GM04504 (cell line): Measurements from ENCODE around the gene GRM8.

ENCODE experiments used
- DNase-seq: peaks from one replicate; pipeline ENCODE4 v3.0.0-alpha.2; 2012; ENCODE audit warnings: low read depth

Gene GRM8

DNA sequence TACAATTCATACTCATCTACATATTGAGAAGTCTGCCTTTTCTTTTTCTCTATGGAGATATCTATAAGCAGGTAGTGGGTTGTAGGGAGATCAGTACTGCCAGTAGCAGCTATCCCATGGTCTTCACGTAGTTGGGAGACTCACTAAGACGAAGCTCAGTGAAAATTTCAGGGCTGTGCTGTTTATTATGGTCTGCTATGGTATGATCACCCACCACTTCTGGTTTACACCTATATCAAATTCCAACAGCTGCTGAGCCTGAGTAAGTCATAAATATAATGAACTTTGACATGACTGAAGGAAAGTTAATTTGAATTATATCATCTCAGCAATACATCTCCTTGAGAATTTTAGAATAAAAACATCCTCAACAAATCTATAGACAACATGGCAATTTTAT lies 741.7 kb downstream of the GRM8 start:
- DNase-seq = no peak

DNA sequence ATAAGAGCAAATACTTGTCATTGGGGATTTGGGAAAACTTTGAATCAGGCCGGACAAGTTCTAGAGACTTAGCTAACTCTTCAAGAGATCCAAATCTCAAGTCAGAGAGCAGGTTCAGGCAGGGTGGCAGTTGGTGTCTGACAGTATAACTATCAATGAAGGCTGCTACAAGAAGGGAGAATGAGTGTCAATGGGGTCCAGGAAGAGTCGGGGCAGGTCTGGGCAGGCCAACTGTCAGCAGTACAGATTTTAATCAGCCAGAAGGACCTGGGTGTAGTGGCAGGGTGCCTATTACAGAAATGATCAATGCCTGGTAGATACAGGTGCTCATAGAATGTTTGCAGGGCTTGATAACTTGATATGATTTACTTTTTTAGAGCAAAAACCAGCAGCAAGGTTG lies 751.1 kb downstream of the GRM8 start:
- DNase-seq = no peak

DNA sequence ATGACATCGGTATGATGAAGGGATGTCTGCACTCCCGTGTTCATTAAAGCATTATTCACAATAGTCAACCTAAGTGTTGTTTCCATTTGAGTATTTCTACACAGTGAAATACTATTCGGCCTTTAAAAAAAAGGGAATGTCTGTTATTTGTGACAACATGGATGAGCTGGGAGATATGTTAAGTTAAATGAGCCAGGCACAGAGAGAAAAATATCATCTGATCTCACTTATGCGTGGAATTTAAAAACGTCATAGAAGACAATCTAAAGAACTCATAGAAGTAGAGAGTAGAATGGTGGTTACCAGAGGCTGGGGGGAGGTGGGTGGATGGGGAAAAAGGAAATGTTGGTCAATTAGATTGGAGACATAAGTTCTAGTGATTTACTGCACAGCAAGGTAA lies 753.3 kb downstream of the GRM8 start:
- no peak for DNase-seq

DNA sequence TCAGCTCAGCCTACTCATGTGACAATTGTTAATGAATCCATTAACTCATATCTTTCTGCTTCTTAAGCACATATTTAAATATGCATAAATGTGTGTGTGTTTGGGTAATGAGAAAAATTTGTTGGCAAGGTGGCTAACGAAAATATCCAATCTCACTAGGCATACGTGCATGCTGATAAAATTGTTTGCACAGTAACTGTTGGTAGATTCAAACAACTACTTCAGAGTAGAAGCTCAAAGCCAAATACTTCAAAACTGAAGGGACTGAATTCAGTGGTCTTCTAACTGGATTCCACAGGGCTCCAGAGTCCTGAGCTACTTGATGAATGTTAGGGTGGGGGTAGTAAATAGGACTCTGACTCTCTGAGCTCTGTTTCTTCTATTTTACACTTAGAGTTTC lies 757.0 kb downstream of the GRM8 start:
- no peak for DNase-seq

DNA sequence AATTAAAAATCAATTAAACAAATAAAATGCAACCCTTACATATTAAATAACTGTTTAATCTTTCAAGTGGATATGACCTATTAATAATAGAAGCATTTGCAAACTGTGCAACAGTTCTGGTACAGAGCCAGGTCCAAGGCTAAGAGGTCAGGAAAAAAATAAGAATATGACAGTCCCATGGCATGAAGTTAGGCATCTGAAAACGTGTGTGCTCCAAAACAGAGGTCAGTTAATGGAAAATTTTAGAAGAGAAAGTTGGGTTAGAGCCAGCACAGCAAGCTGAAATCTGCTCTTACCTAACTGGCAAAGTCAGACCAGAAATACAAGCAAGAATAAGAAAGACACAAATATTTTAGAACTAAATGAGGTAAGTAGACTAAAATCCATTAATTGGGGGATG lies 757.7 kb downstream of the GRM8 start:
- DNase-seq = no peak

DNA sequence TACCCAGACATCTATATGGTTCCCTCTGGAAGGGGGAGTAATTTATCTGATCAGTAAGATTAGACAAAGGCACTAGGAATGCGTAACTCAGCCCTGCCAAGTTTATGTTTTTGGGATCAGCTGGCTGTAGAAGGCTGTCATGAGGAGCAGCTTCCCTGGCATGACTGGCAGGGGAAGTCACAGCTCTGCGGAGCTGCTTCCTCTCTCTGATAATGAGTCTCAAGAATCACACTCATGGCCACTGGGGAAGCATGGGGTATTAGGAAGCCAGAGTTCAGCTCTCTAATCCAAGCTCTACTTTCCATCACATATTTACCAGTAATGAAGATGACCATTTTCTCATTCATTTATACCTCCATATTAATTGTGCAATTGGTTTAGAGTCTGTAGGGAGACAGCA lies 758.9 kb downstream of the GRM8 start:
- no peak for DNase-seq

DNA sequence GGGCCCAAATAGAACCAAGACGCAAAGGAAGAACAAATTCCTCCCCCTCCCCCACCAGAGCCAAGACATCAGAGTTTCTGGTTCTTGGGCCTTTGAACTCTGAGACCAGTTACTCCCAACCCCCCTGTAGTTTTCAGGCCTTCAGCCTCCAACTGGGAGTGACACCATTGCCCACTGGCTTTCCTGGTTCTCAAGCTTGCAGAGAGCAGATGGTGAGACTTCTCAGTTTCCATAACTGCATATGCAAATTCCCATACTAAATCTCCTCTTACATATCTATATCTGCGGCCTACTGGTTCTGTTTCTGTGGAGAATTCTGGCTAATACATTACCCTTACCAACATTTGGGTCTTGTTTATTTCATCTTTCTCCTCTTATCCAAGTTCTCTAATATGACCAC lies 762.9 kb downstream of the GRM8 start:
- DNase-seq = no peak

DNA sequence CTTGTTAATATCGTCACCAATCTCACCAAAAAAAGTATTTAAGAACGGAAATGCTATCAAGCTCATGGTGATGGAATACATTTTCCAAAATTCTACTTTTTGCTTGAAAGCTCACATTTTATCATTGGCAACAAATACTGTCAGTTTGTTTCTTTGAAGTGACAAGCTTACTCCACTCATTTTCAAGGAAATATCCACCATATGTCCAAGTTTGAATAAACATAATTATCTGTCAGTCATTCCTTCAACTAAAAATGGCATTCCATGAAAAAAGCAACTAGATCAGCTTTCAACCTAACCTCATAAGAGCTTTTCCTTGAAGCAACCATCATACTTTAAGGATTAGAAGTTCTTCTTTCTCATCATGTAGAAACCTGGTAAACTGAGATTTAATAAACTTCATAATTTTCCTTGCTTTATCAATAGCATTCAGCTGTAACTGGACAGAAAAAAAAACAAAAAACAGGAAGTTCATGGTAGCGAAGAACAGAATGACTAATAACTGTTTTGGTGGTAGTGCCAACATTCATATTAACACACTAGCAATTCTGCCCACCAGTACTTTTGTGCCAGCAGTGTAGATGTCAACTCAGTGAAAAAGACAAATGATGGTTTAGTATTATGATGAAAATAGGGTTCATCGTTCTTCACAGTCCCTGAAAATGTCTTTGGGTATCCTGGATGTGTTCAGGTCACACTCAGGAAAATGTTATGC lies 764.9 kb downstream of the GRM8 start:
- no peak for DNase-seq

DNA sequence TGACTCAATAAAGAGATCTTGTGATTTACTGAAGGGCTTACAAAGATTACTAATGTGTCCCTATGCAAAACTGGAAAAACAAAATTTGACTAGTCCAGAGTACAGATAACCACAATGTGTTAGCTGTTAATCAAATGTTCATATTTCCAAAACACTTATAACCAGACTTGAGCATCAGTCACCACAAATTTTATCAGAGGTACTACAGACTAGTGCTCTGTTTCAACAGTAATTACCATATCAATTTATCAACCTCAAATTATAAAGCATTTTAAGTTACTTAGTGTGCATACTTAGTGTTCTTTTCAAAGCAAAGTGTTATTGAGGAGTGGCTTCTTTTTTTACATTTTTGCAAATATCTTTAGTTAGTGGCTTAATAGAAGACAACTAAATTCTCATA lies 765.9 kb downstream of the GRM8 start:
- no peak for DNase-seq

DNA sequence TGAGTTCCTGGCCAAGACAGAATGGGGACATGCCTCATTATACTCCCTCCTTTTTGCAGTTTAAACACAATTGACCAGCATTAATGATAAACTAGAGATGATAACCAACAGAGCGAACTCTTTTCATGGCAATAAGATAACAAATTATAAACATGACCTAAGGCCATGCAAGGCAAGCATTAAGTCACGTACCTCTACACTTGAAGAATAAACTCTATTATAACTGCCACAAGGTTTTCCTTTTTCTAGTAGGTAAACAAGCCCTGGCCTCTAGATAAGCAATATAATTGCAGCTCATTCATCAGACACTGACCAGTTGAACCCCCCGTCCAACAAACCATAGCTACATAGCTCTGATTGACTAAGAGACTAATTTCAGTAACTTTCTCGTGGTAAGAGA lies 767.0 kb downstream of the GRM8 start:
- DNase-seq = no peak

DNA sequence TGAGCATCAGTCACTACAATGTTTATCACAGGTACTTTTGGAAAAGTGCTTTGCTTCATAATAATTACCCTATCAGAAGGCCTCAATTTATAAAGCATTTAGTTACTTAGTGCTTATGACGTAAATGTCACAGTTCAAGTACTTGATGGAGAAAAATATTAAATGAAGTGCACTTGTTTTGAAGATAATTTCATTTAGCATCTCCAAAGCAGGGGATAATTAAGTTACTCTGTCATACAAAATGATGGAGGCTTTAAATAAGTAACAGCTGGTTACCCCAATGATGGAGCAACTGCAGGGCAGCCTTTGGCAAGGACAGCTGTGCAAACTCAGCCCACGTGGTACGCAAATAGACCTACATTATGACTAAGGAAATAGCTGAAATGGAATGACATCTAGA lies 768.8 kb downstream of the GRM8 start:
- no peak for DNase-seq

DNA sequence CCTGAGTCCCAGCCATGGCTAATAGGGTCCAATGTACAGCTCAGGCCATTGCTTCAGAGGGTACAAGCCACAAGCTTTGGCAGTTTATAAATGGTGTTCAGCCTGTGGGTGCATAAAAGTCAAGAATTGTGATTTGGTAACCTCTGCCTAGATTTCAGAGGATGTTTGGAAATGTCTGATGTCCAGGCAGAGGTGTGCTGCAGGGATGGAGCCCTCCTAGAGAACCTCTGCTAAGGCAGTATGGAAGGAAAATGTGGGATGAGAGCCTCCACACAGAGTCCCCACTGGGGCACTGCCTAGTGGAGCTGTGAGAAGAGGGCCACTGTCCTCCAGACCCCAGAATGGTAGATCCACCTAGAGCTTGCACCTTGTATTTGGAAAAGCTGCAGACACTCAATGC lies 779.9 kb downstream of the GRM8 start:
- DNase-seq = no peak

DNA sequence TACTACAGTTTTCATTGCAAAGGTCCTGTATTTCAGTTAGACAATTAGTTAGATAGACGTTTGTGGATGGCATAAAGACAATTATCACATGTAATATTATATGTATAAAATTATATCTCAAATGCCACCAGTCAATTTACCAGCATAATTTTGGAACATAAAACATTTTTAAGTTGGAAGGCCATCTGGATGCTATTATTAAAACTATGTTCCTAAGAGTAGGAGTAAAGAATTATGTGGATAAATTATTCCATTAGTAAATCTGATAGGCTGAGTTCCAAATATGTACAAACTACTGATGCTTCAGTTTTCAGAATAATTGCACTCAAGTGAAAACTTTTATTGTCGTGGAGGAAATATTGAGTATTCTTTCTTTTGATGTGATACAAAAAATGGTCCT lies 790.3 kb downstream of the GRM8 start:
- no peak for DNase-seq

DNA sequence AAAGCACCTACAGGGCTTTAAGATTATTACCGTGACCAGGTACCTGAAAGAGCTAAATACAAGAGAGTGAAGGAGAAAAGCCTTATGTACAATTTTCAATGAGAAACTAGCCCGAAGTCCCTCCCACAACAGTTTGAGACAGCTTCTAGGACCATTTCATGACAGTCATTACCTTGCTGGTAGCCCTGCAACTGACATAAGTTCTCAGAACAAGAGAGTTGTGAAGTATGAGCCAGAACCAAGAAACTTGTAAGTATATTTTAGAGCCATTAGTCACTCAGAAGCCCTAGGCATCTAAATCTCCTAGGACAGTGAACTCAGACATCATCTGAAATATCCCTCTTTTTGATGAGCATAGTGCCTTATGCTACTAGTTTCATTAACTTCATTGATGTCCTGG lies 792.1 kb downstream of the GRM8 start:
- DNase-seq = no peak

DNA sequence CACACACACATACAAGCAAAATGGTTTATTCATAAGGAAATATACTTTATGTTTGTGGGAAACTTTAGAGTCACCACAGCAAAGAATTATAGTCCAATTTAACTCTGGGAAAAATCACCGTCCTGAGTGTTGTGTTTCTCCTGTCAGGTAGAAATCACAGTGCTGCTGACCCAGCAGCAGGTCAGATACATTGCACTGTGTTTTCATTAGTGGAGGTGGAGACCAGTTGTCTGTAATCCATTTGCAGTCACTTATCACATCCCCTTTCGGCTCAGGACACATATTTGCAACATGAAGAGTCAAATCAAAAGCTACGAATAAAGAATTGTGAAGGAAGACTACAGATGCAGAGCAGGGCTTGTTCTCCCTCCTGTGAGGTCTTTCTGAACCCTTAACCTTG lies 799.6 kb downstream of the GRM8 start:
- no peak for DNase-seq

DNA sequence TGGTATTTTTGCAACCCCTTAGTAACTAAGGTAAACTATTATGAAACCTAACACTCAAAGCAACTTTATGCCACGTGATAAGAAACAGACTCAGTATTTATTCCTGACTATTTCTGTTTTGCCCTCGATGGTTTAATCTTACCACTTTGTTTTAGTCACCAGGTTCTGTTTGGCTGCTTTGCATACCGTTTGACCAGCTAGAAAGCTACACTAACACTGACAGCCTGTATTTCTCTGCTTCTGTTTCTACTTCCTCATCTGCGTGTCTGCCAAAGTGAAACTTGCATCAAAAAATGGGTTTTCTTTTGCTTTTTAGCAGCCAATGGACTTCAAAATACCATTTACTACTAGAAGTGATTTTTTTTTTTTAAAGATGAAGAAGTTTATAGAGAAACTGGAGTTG lies 802.5 kb downstream of the GRM8 start:
- DNase-seq = no peak

DNA sequence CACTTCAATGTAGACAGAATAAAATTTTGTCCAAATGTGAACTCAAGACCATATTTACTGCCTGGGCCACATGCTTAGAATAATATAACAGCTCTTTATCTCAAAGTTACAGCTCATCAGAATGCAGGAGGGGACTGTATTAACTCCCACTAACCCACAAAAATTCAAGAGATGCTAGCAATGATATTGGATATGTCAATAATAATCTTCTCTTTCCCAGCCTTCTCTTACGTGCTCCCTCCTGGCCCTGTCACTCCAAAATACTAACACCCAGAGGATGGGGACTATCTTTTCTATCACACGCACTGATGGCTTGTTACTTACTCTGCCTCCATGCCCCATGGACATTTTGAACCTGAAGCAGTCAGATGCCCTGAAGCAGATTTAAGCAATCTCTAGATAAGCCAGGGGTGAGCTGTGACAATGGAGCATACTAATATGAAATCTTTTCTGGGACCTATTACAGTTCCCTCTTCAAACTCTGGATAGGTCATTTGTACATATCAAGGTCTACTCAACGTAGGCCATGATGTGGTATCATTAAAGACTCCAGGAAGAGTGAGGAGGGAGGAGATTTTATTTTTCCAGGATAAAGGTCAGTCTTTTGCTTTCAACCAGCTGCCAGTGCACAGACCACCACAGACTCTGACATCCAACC lies 803.0 kb downstream of the GRM8 start:
- no peak for DNase-seq

DNA sequence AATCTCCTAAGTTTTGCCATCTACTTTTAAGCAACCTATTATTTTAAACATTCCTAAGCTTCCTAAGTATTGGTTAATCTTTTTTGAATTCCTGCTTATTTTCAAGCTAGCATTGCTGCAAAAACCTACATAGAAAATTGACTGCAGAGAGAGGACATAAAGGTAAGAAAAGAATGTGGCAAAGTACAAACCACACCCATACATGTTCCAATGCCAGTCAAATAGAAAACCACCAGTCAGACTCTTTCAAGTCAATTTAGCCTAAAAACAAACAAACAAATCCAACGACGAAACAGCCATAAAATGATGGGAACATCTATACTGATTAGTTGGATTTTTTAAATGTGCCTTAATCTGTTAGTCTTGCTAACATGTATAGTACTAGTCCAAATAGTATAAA lies 804.8 kb downstream of the GRM8 start:
- no peak for DNase-seq

DNA sequence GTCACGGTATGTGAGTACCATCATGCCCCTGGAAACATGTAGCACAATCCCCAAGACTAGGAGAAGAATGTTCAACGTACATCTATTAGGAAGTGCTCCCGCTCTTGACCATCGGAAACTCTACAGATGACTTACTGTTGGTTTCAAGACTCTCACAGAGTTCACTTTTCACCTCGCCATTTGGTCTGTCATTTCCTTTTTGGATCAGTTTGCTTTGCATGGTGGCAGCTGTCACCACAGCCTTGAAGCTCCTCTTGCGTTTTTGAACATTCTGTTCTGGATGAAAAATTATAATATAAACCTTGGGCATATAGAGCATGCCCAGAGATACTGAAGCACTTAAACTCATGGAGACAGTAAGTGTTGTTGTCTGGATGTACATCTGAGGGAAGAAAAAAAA lies 806.8 kb downstream of the GRM8 start:
- DNase-seq = no peak

DNA sequence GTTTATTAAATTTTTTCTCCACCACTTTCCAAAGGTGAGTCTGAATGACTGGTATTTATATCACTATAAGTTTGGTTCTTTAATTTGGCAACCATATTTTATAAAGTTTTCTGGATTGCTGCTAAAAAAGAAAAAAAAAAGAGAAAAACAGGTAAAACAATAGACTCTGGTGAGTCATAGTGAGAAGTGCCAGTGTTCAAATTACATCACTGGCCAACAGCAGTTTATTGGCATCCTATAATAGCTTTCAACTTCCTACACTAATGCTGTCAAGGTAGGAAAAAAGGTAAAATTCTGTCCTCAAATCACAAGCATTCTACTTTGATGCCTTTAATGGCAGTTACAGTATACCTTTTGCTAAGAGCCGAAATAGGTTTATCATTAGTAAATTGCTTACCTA lies 808.8 kb downstream of the GRM8 start:
- DNase-seq = no peak

DNA sequence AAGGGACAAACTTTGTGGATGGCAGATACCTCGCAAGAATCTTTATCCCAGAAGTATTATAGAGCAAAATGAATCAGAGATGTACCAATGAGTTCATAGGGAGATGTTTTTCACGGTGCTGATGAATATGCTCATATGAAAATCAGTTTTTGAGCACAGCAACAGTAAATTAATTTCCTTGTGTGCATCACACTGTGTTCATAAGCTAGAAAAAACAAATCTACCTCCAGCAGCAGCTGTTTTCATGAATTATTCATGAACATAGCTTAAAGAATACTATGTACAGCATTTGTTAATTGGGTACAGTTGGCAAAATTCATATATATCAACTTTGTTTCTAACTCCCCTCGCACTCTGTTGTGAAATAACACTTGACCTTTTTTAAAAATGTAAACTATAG lies 809.8 kb downstream of the GRM8 start:
- DNase-seq = no peak

DNA sequence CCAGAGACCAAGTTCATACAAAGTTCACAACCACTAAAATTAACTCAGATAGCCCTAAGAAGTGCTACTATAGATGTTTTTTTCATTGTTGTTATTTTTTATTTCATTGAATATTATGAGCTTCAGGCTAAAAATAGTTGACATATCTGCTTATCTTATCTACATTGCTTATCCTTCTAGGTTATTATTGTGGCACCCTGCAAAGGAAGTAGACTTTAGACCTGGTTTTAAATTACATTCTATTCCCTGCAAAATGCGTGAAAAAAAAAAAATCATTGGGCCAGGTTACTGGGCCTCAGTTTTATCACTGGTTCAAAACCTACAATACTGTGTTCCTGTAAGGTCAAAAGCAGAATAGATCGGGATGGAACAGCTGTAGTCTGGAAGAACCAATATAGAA lies 811.0 kb downstream of the GRM8 start:
- no peak for DNase-seq

DNA sequence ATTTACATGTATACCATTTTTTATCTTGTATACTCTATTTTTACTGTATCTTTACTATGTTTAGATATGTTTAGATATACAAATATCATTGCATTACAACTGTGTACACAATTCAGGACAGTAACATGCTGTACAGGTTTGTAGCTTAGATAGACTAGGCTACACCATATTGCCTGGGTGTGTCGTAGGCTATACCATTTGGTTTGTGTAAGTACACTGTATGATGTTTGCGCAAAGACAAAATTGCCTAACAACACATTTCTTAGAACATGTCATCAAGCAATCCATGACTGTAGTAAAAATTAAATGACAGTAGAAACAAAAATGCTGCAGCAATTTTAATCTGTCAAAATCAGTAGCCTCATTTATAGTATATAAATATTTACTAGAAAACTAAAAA lies 812.2 kb downstream of the GRM8 start:
- DNase-seq = no peak

DNA sequence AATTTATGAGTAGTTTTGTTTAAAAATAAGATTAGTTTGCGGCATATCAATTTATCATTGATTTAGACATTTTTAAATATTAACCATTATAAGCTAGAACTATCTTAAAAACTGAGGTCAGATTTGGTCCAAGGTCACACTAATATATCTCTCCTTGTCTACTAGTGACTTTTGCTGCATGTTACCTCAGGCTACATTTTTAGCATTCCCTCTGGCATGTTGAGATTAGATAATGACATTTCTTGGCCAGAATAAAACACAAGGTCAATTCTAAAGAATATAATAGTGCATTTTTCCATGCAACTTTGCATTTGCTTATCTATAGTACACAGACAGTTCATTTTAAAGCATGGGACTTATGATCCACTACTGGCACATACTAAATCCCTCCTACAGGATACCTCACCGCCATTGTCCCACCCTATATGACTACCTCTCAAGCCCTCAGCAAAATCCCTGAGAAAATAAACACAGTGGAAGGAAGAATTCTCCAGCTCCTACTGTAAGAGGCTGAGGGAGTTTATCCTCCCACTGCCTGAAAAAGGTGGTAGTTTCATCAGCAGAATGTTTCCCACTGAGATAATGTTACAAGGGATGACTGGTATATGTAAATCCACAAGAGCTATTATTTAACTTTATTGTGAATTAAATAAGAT lies 816.4 kb downstream of the GRM8 start:
- no peak for DNase-seq
